ENCODE results near the gene RBX1. TPM values are rescaled to one million over a fixed set of nuclear protein-coding genes. Genes with fewer than 3 reads are reported as not detected.

RBX1 gene
- total RNA-seq, 1 donor from 2014 or later = 69.7 TPM

Other genes starting within 250 kb of the RBX1 start
- gene SLC25A17, start 132.0 kb upstream of the RBX1 start, total RNA-seq = 4.8 TPM
- 181 TPM for gene ST13, start 94.7 kb upstream of the RBX1 start, total RNA-seq
- gene XPNPEP3, start 94.2 kb upstream of the RBX1 start, total RNA-seq = 28.7 TPM
- not detected for gene DNAJB7, start 89.3 kb upstream of the RBX1 start, total RNA-seq
- 26.2 TPM for gene EP300, start 141.2 kb downstream of the RBX1 start, total RNA-seq